ENCODE data around the gene SYT5.

GRCh38 chr19:55188625-55189024, 8.5 kb upstream of the SYT5 start:
- TF ChIP-seq, protein P1, sequence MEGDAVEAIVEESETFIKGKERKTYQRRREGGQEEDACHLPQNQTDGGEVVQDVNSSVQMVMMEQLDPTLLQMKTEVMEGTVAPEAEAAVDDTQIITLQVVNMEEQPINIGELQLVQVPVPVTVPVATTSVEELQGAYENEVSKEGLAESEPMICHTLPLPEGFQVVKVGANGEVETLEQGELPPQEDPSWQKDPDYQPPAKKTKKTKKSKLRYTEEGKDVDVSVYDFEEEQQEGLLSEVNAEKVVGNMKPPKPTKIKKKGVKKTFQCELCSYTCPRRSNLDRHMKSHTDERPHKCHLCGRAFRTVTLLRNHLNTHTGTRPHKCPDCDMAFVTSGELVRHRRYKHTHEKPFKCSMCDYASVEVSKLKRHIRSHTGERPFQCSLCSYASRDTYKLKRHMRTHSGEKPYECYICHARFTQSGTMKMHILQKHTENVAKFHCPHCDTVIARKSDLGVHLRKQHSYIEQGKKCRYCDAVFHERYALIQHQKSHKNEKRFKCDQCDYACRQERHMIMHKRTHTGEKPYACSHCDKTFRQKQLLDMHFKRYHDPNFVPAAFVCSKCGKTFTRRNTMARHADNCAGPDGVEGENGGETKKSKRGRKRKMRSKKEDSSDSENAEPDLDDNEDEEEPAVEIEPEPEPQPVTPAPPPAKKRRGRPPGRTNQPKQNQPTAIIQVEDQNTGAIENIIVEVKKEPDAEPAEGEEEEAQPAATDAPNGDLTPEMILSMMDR (IDR thresholded peaks at IDR 0.05) = no peak
- no peak for TF ChIP-seq EP300 (IDR thresholded peaks at IDR 0.05)
